C4-2B (cell line): ENCODE data around the gene CFAP47.
"Not testable (repeated sequence)": the region's sequence is repeated elsewhere in the genome, so short reads cannot be mapped to it uniquely, and the experiment has no call there.

ENCODE experiments used
- H3K27ac ChIP-seq: fragments of 450-650 bp; 2 replicates; pipeline ENCODE4 v1.5.1; 2017
- ZFX ChIP-seq: fragments of 450-650 bp; IDR thresholded peaks from 2 replicates; pipeline ENCODE4 v1.6.1; 2017
- TF ChIP-seq, protein P1 (sequence below): fragments of 450-650 bp; conservative IDR thresholded peaks from 2 replicates; pipeline ENCODE4 v1.5.1; 2017; ENCODE audit warnings: mild to moderate bottlenecking

The CFAP47 gene

DNA sequence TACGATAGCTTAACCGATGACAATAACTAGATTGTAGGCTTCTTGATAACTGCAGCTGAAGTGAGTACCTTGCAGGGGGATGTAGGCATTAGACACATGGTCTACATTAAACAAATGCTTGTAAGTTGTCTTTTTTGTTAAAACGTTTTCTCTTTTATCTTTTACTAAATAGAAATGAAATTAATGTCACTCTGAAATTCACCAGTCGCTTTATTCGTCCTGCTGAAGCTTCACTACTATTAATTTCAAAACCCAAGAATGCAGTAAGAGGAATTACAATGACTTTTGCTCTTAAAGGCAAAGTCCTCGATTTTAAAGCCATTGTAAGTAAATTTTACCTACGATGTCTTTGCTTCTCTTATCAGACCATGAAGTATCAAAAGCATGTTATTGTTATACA is 239.7 kb downstream of the CFAP47 start:
- TF ChIP-seq, protein P1, sequence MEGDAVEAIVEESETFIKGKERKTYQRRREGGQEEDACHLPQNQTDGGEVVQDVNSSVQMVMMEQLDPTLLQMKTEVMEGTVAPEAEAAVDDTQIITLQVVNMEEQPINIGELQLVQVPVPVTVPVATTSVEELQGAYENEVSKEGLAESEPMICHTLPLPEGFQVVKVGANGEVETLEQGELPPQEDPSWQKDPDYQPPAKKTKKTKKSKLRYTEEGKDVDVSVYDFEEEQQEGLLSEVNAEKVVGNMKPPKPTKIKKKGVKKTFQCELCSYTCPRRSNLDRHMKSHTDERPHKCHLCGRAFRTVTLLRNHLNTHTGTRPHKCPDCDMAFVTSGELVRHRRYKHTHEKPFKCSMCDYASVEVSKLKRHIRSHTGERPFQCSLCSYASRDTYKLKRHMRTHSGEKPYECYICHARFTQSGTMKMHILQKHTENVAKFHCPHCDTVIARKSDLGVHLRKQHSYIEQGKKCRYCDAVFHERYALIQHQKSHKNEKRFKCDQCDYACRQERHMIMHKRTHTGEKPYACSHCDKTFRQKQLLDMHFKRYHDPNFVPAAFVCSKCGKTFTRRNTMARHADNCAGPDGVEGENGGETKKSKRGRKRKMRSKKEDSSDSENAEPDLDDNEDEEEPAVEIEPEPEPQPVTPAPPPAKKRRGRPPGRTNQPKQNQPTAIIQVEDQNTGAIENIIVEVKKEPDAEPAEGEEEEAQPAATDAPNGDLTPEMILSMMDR, result no peak
- no peak for TF ChIP-seq ZFX
- no peak overlapping the region for H3K27ac ChIP-seq

- H3K27ac ChIP-seq, result no peak overlapping the region
- TF ChIP-seq ZFX, result no peak
- TF ChIP-seq, protein P1, result no peak
These were observed 240.5 kb downstream of the CFAP47 start for GRCh38 chrX:36160081-36160480.

DNA sequence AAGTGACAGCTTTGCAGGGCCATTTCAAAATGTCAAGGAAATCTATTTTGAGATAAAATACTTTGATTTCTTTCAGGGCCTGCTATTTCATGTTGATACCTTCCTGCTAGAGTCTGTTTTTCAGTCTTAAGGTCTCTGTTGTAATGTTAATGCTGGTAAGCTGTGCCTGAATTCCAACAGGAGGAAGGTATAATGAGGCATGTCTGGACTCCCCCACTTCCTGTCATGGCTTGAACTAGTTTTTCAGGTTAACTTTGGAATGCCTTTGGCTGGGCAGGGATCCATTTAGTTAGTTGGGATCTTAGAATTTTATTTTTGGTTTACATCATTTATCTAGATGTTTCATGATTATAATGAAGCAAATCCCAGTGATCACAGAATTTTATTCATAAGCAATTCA is 279.0 kb downstream of the CFAP47 start:
- TF ChIP-seq ZFX, result no peak
- TF ChIP-seq, protein P1, result no peak
- no peak overlapping the region for H3K27ac ChIP-seq

DNA sequence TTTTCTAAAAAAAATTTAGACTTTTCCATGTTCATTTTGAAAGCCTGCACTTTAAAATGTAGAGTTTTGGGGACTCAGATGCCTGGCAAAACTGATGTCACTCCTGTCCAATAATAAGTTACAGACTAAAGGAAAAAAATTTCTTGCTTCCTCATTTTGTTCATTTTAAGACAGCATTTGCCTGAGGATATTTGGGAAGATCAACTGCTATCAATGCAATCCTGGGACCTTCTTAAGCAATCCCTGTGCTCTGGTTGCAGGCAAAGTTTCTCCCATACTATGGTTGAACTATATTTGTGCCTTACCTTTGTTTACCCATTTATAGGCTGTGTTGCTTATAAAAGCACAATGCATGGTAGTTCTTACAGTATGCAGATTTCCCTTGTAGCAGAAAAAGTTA is 280.4 kb downstream of the CFAP47 start:
- H3K27ac ChIP-seq, result no peak overlapping the region
- no peak for TF ChIP-seq ZFX
- TF ChIP-seq, protein P1, result no peak

DNA sequence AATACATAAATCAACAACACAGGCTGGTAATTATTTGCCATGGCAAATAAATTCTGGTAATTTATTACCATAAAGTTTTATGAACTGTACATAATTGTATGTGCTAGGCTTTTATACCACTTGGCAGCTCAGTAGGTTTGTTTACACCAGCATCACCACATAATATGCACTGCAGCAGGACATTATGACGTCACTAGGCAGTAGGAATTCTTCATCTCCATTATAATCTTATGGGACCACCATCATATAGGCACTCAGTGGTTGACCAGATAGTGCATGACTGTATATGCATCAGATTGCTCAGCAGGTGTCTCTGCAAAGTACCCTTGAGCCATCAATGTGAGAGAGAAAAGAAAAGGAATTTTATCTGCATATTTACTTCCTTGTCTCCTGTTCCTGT is 295.4 kb downstream of the CFAP47 start:
- TF ChIP-seq, protein P1, result no peak
- TF ChIP-seq ZFX, result no peak
- no peak overlapping the region for H3K27ac ChIP-seq

- H3K27ac ChIP-seq, result no peak overlapping the region
- no peak for TF ChIP-seq ZFX
- TF ChIP-seq, protein P1, result no peak
These were observed 299.3 kb downstream of the CFAP47 start for GRCh38 chrX:36218801-36219200.

DNA sequence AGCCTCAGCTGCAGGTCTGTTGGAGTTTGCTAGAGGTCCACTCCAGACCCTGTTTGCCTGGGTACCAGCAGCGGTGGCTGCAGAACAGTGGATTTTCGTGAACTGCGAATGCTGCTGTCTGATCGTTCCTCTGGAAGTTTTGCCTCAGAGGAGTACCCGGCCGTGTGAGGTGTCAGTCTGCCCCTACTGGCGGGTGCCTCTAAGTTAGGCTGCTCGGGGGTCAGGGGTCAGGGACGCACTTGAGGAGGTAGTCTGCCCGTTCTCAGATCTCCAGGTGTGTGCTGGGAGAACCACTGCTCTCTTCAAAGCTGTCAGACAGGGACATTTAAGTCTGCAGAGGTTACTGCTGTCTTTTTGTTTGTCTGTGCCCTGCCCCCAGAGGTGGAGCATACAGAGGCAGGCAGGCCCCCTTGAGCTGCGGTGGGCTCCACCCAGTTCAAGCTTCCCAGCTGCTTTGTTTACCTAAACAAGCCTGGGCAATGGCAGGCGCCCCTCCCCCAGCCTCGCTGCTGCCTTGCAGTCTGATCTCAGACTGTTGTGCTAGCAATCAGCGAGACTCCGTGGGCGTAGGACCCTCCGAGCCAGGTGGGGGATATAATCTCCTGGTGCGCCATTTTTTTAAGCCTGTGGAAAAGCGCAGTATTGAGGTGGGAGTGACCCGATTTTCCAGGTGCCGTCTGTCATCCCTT is 315.4 kb downstream of the CFAP47 start:
- H3K27ac ChIP-seq, result not testable (repeated sequence)

GRCh38 chrX:36241397-36241796 is 321.9 kb downstream of the CFAP47 start:
- TF ChIP-seq ZFX, result no peak
- TF ChIP-seq, protein P1, result no peak
- no peak overlapping the region for H3K27ac ChIP-seq
